ENCODE data around the gene AP4E1. TPM values are rescaled to one million over a fixed set of nuclear protein-coding genes. Genes with fewer than 3 reads are reported as not detected.
A peak's percentile ranks its signal among the peaks of the same experiment; 100 is the strongest.
"Not testable (repeated sequence)": the region's sequence is repeated elsewhere in the genome, so short reads cannot be mapped to it uniquely, and the experiment has no call there.

The AP4E1 gene
- total RNA-seq, 3 donors from 2014 or later (not counting 1 experiment from before 2014, with no cell fraction given), result 13.1 to 14.5 (median 14.1) TPM

- Mint-ChIP-seq H3K4me3 (no peak overlapping the region), H3K36me3 (peaks cover 10% of the 10 kb centered on the region), H3K4me1 (peaks cover 29 to 31% of the 10 kb centered on the region in 2 donors), H3K27ac (peak overlapping the region in 1 of 2 donors; percentile 16), H3K9me3 (no peaks in the 10 kb centered on the region), H3K27me3 (ENCODE audit: low read depth in 2 of 2) (no peaks in the 10 kb centered on the region)
- ATAC-seq (no peak), DNase-seq (no peak)
- peaks cover 27% of the 10 kb centered on the region for H3K36me3 ChIP-seq (ENCODE audit: control insufficient read depth, insufficient read depth, low read length)
- TF ChIP-seq CTCF (IDR thresholded peaks at IDR 0.05), result no peak
- WGBS (ENCODE audit: insufficient coverage), result 97% methylated on average over 2 of the region's 5 CpGs
- no peaks in the 10 kb centered on the region for H3K9me3 ChIP-seq (ENCODE audit: control insufficient read depth, insufficient read depth, low read length)
- no peak overlapping the region for H3K4me3 ChIP-seq (ENCODE audit: low read length)
- H3K4me1 ChIP-seq (ENCODE audit: control insufficient read depth, insufficient read depth, low read length), result peaks cover 12% of the 10 kb centered on the region
- H3K27me3 ChIP-seq (ENCODE audit: control insufficient read depth, insufficient read depth, low read length), result no peaks in the 10 kb centered on the region
- intact Hi-C loops (cut with micrococcal nuclease), result no loop called here
- no peak overlapping the region for H3K27ac ChIP-seq (ENCODE audit: low read length)
Measured at GRCh38 chr15:50911621-50912020, 3.1 kb downstream of the AP4E1 start.

GRCh38 chr15:50916400-50916799 lies 7.9 kb downstream of the AP4E1 start:
- Histone ChIP-seq H3K27ac (ENCODE audit: low read length) (no peak overlapping the region), H3K9me3 (ENCODE audit: control insufficient read depth, insufficient read depth, low read length) (no peaks in the 10 kb centered on the region), H3K4me1 (ENCODE audit: control insufficient read depth, insufficient read depth, low read length) (no peaks in the 10 kb centered on the region), H3K4me3 (ENCODE audit: low read length) (no peak overlapping the region), H3K36me3 (ENCODE audit: control insufficient read depth, insufficient read depth, low read length) (peaks cover 45% of the 10 kb centered on the region), H3K27me3 (ENCODE audit: control insufficient read depth, insufficient read depth, low read length) (no peaks in the 10 kb centered on the region)
- Mint-ChIP-seq H3K9me3 (no peaks in the 10 kb centered on the region), H3K36me3 (peaks cover 20% of the 10 kb centered on the region), H3K4me3 (no peak overlapping the region), H3K27ac (no peak overlapping the region), H3K4me1 (peaks cover 8 to 11% of the 10 kb centered on the region in 2 donors), H3K27me3 (ENCODE audit: low read depth in 2 of 2) (no peaks in the 10 kb centered on the region)
- WGBS (ENCODE audit: insufficient coverage), result 95% methylated on average over 4 of the region's 4 CpGs
- DNase-seq, result no peak
- TF ChIP-seq CTCF (IDR thresholded peaks at IDR 0.05), result no peak
- intact Hi-C loops (cut with micrococcal nuclease), result no loop called here
- no peak for ATAC-seq

- H3K4me1 ChIP-seq (ENCODE audit: control insufficient read depth, insufficient read depth, low read length); H3K4me3 Mint-ChIP-seq; H3K27me3 Mint-ChIP-seq (ENCODE audit: low read depth in 2 of 2); H3K9me3 ChIP-seq (ENCODE audit: control insufficient read depth, insufficient read depth, low read length); ATAC-seq; H3K27me3 ChIP-seq (ENCODE audit: control insufficient read depth, insufficient read depth, low read length); H3K9me3 Mint-ChIP-seq; H3K27ac Mint-ChIP-seq; H3K27ac ChIP-seq (ENCODE audit: low read length); H3K4me3 ChIP-seq (ENCODE audit: low read length); intact Hi-C loops (cut with micrococcal nuclease); DNase-seq: not testable (repeated sequence)
- Mint-ChIP-seq H3K4me1 (peaks cover 10 to 16% of the 10 kb centered on the region in 2 donors), H3K36me3 (peaks cover 19% of the 10 kb centered on the region)
- H3K36me3 ChIP-seq (ENCODE audit: control insufficient read depth, insufficient read depth, low read length), result peaks cover 39% of the 10 kb centered on the region
- 94% methylated on average over 2 of the region's 4 CpGs for WGBS (ENCODE audit: insufficient coverage)
Measured at GRCh38 chr15:50919359-50919758, 10.9 kb downstream of the AP4E1 start.

GRCh38 chr15:50925281-50925680 lies 16.8 kb downstream of the AP4E1 start:
- TF ChIP-seq CTCF (IDR thresholded peaks at IDR 0.05), result no peak
- Histone ChIP-seq H3K9me3 (ENCODE audit: control insufficient read depth, insufficient read depth, low read length) (no peaks in the 10 kb centered on the region), H3K4me1 (ENCODE audit: control insufficient read depth, insufficient read depth, low read length) (no peaks in the 10 kb centered on the region), H3K36me3 (ENCODE audit: control insufficient read depth, insufficient read depth, low read length) (peaks cover 48% of the 10 kb centered on the region), H3K4me3 (ENCODE audit: low read length) (no peak overlapping the region), H3K27ac (ENCODE audit: low read length) (no peak overlapping the region), H3K27me3 (ENCODE audit: control insufficient read depth, insufficient read depth, low read length) (no peaks in the 10 kb centered on the region)
- ATAC-seq, result no peak
- H3K4me3 Mint-ChIP-seq, result no peak overlapping the region
- intact Hi-C loops (cut with micrococcal nuclease), result no loop called here
- no peaks in the 10 kb centered on the region for H3K27me3 Mint-ChIP-seq (ENCODE audit: low read depth in 2 of 2)
- WGBS (ENCODE audit: insufficient coverage), result 100% methylated on average over 1 of the region's 1 CpG
- H3K27ac Mint-ChIP-seq, result no peak overlapping the region
- no peaks in the 10 kb centered on the region for H3K9me3 Mint-ChIP-seq
- H3K4me1 Mint-ChIP-seq, result peaks cover 10 to 11% of the 10 kb centered on the region in 2 donors
- H3K36me3 Mint-ChIP-seq, result peaks cover 13% of the 10 kb centered on the region
- DNase-seq, result no peak
